NCI-H2171 treated with DMSO at 0.1 percent for 48 hours (cell line): ENCODE results near the gene MIS12.
A peak's percentile ranks its signal among the peaks of the same experiment; 100 is the strongest.

ENCODE experiments used
- DNase-seq: peaks from one replicate; lab custom pipeline; 2025; lab: John Stamatoyannopoulos, UW

The MIS12 gene

GRCh38 chr17:5486206-5487124 lies at the start of gene MIS12:
Gene MIS12, plus strand, starts transcription at chr17:5486566. Its CDS starts 2,297 bp downstream, at chr17:5488863.
- DNase-seq: peak; percentile 99

DNA sequence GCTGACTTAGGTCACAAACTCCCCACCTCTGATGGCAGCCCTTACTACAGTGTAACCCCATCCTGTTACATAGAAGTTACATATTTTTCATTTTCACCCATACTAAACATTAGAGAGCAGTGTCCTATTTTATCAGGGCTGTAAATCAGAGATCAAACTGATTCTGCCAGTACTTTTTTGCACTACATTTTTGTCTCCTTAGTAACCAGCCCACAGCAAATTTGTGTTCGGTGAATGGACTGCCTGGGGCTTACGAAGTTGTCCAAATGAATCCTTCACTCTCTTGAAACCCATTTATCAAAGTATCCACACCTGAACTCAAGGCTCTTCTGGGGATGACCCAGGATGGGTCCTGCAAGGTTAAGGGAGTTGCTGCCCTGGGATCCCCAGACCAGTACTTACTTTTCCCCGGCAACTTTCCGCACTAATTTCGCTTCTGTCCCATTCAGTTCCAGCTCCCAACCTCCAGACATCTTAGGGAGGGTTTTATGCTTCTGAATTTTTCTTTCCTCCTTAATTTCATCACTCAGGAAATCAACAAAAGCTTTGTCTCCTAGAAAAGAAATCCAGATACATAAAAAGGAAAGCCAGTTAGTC lies 48.5 kb upstream of the MIS12 start:
- DNase-seq: no peak

DNA sequence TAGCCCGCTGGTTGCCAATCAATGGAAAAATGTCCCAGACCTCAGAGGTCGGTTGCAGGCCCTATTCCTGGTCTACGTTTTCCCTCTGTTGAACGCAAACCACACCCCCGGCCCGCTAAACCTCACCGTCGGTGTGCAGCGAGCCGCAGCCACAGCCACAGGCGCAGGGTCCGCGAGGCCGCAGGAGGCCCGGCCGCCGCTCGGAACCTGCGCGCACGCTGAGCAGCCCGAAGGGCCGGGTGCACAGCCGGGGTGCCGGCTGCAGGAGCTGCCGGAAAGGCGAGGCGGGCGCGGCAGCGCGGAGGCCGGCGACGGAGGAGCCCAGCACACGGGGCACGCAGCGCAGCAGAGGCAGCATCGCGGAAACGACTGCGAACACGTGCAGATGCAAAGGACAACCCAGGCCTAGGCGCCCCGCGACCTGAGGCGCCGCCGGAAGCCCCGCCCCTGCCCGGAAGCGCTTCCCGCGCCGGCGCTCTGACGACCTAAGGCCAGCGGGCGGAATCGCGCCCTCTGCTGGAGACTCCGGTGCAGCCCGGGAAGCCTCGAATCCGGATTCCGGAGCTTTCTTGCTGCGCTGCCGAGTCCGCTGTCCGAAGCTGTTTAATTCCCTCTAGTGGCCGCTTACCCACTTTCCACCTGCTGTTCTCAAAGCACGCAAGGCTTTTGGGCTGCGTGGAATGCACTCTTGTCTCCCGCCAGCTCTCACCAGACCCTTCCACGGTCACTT lies 47.5 kb upstream of the MIS12 start, which contains the start of gene C1QBP:
TSS of gene C1QBP (minus strand) at position 440 of the 730 bp plus-strand sequence. CDS start at position 358, 82 bp downstream.
- peak; percentile 86 for DNase-seq

DNA sequence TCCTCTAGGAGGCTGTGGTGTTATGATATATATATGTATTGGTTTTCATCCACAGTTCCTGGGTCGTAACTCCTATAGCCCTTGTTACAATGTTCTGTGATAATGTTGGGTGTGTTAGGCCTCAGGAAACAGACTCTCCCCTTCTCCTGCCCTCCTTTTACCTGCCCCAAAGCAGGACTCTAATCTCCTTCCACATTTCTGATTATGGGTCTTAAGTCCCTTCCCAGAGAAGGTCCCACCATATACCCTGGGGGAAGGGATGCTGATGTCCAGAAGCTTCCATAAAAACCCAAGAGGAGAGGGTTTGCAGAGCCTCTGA lies 47.0 kb upstream of the MIS12 start:
- DNase-seq: no peak

- DNase-seq: no peak
Measured at GRCh38 chr17:5443728-5444127, 42.6 kb upstream of the MIS12 start.

- DNase-seq: no peak
Measured at GRCh38 chr17:5444209-5444608, 42.2 kb upstream of the MIS12 start.

DNA sequence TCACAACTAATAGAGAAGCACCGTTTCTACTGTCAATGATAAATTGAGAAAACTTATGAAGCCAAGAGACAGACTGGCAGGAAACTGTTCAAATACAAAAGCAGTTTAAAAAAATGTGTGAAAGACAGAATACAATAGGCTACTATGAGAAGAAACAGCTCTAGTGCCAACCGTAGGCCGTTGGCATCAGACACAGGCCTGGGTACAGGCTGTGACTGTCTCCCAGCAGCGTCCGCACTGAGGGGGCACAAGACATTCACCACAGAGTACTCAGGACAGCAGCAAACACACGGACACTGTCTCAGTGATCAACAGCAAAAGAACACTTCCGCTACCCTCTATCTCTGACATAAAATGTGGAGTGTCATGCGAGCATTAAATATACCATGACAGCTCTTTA lies 39.6 kb upstream of the MIS12 start:
- no peak for DNase-seq

GRCh38 chr17:5464717-5465507 lies 21.5 kb upstream of the MIS12 start:
- no peak for DNase-seq

DNA sequence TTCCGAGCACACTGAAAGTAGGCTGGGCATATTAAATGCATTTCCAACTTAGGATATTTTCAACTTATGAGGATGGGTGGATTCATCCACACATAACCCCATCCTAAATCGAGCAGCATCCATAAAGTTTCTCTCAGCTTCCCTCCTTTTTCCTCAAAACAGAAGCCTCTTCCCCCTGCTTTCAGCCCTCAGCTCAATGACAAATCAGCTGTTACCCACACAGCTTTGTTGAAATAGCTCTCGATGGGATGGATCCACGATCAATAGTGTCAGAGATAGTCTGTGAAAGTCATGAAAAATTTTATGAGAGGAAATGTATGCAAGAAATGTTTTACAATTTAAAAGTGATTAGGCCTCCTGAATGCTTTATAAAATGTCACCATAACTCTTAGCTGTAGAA lies 20.1 kb upstream of the MIS12 start:
- no peak for DNase-seq

- no peak for DNase-seq
Measured at GRCh38 chr17:5467416-5467815, 18.9 kb upstream of the MIS12 start.

DNA sequence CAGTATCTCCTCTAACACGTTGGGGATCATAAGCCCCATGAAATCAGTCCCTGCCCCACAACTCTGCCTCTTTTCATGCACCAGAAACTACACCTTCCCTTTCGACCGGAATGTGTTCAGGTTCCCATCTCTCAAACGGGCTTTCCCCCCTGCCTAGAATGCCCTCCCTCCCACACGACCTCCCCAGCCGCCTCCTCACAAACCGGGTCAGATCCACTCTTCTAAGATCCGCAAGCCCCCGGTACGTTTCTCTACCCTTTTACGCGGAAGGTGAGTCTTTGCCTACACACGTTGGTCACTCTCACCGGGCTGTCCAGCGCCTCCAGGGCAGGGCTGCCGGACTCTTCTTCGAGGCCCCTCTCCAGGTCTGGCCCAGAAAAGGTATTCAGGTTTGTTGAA lies 18.3 kb upstream of the MIS12 start:
- DNase-seq: no peak

GRCh38 chr17:5472511-5472910 lies 13.9 kb upstream of the MIS12 start:
- DNase-seq: no peak

GRCh38 chr17:5473906-5474305 lies 12.5 kb upstream of the MIS12 start:
- DNase-seq: no peak

DNA sequence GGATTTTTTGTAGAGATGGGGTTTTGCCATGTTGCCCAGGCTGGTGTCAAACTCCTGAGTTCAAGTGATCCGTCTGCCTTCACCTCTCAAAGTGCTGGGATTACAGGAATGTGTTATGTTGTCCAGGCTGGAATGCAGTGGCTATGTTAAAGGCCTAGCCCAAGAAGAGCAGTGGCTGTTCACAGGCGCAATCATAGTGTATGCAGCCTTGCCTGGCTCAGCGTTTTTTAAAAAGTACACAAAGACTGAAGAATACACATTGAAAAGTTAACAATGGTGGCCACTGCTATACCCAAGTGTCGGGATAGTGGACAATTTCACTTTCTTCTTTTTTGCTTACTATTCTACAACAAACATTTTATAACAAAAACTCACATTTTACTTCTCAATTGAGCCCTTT lies 7.4 kb upstream of the MIS12 start:
- DNase-seq: no peak

DNA sequence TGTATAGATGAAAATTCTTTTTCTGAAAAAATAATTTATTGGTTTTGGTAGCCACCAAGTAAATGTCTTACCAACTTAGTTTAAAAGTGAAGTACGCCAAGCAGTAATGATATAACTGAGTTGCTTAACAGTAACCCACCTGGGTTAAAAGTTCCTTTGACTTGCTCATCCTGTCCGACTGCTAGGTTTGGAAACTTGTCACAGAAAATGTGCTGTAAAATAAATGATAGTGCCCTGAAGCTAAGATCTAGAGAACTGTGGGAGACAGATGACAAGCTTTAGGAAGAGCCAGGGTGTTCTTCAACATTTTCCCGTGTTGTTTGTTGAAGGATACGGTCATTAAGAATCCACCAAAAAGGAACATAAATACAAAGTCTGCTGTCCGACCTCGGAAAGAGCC lies 5.4 kb upstream of the MIS12 start:
- DNase-seq: no peak

DNA sequence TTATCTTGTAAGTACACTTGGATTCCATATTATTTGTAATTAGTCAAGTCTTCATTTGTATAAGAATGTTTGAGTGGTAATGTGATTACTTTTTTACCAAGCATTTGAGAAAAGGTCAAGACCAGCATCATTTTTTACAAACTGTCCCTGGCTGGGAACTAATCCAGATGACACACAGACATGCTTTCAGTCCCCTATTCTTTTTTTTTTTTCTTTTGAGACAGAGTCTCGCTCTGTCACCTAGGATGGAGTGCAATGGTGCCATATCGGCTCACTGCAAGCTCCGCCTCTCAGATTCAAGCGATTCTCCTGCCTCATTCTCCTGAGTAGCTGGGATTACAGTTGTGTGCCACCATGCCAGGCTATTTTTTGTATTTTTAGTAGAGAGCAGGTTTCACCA lies 4.9 kb upstream of the MIS12 start:
- no peak for DNase-seq

DNA sequence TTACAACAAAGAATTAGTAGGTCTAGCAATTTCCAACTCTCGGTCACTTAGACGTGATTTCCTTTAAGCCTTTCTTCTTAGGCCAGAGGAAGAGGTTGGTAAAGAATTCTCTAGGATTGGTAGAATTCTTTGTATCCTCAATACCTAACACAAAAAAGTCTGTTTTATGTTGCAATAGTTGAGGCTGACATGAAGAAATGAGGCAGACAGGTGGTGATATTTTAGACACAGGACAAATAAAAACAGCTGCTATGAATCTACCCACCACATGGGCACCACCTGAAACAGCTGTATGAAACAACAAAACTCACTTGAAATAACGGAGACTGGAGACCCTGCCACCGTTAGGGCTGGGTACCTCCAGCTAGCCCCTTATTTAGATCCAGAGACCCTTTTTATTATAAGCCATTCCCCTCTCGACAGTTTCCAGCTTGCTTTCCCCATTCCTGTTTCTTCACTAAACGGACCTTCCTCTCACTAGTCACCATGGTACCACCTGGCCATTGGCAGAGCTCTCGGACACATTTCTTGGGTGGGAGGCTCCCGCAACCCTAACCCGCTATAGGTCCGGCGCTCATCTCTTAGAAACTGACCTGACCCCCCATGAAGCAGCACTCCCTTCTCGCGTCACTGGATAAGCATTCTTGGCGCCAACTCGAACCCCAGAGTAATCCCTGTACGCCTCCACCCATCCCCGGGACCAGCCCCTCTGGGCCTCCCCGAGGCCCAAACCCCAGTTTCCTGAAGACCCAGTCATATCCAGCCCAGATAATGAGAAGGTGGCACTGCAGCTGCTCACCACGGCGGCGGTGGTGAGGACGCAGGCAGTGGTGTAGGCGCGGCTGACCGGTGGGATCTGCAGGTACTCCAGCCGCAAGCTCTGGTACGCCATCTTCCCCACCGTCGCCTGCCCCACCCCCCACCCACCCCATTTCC lies 828 bp upstream of the MIS12 start, which contains the start of gene DERL2:
TSS of gene DERL2 (minus strand) at position 909 of the 936 bp plus-strand sequence. CDS start at position 892, 17 bp downstream.
- peak; percentile 6 for DNase-seq

DNA sequence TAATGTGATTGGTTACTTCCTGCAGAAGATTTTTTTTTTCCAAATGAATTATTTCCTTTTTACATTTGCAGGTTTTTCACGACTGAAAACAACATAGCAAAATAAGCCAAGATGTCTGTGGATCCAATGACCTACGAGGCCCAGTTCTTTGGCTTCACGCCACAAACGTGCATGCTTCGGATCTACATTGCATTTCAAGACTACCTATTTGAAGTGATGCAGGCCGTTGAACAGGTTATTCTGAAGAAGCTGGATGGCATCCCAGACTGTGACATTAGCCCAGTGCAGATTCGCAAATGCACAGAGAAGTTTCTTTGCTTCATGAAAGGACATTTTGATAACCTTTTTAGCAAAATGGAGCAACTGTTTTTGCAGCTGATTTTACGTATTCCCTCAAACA lies 2.4 kb downstream of the MIS12 start:
- DNase-seq: no peak

DNA sequence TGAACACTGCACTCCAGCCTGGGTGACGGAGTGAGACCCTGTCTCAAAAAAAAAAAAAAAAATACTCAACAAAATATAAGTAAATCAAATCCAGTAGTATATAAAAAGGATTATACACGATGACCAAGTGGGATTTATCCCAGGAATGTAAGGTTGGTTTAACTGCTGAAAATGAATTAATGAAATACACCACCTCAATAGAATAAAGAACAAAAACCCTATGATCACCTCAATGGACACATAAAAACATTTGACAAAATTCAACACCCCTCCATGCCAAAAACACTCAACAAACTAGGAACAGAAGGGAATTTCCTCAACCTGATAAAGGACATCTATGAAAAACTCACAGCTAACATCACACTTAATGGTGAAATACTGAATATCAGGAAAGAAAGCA lies 6.6 kb downstream of the MIS12 start:
- no peak for DNase-seq

DNA sequence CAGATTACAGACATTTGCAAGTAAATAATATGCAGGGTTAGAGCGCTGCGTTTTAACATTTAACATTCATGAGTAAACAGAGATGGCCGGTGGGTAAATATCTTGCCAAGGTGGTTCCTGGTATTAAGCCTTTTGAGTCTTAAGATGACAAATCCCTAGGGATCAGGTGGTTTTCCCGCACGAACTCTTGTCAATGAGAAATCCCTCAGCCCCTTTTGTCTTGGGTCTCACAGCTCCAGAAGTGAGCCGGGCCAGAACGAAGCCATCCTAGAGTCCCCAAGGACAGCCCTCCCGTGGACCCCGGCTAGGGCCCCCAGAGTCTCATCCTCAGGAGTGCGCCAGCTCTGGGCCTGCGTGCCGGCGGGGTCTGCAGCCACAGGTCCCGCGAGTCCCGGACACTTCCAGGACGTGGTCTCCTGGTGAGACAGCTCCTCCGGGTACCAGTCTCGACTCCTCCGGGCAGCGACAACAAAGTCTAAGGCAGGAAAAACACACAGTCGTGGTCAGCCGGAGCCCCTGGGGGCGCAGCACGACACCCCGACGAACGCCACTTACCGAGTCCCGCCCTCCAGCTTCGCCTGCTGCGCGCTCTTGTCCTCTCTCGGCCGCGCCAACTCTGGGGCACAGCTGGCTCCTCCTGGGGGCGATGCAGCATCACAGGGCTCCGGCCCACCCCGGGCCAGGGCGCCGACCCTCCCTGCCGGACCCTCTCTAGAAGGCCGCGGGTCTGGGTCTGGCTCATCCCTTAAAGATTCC lies 13.3 kb downstream of the MIS12 start:
- DNase-seq: peak; percentile 13
